MG63 (cell line): ENCODE results near the gene DDR1. TPM values are rescaled to one million over a fixed set of nuclear protein-coding genes. Genes with fewer than 3 reads are reported as not detected.

Experiments
- DNase-seq: peaks from one replicate; pipeline ENCODE4 v3.0.0-alpha.2; 2020
- H3K27me3 ChIP-seq: fragments of 250-450 bp; sonication (Bioruptor Pico); 2 replicates; pipeline ENCODE4 v1.5.1; 2020; ENCODE audit warnings: mild to moderate bottlenecking, moderate library complexity
- H3K36me3 ChIP-seq: fragments of 250-450 bp; sonication (Bioruptor Pico); 2 replicates; pipeline ENCODE4 v1.5.1; 2020; ENCODE audit warnings: mild to moderate bottlenecking, moderate library complexity
- H3K4me3 ChIP-seq: fragments of 250-450 bp; sonication (Bioruptor Pico); 2 replicates; pipeline ENCODE4 v1.5.1; 2020; ENCODE audit warnings: mild to moderate bottlenecking, moderate library complexity
- H3K9me3 ChIP-seq: fragments of 250-450 bp; sonication (Bioruptor Pico); 2 replicates; pipeline ENCODE4 v1.5.1; 2020; ENCODE audit warnings: mild to moderate bottlenecking, moderate library complexity
- total RNA-seq: library from RNA; depleted of rRNA; stranded (reverse); fragments of >200 nt; shearing (Covaris generic); gene quantifications from 2 replicates; pipeline ENCODE4 v1.2.3, GENCODE V29; 2014; ENCODE audit warnings: low replicate concordance

Gene DDR1
- total RNA-seq, 1 experiment from 2014 or later, result 16.7 TPM

GRCh38 chr6:30885999-30886896 lies 1.9 kb downstream of the DDR1 start:
- no peaks in the 10 kb centered on the region for H3K36me3 ChIP-seq
- no peaks in the 10 kb centered on the region for H3K9me3 ChIP-seq
- H3K4me3 ChIP-seq, result peak overlapping the region; percentile 50
- DNase-seq, result peak; percentile 55
- H3K27me3 ChIP-seq, result no peaks in the 10 kb centered on the region

- H3K9me3 ChIP-seq, result no peaks in the 10 kb centered on the region
- H3K36me3 ChIP-seq, result no peaks in the 10 kb centered on the region
- H3K27me3 ChIP-seq, result no peaks in the 10 kb centered on the region
- H3K4me3 ChIP-seq, result no peak overlapping the region
- DNase-seq, result no peak
Observed at GRCh38 chr6:30886897-30887255, 2.6 kb downstream of the DDR1 start.

GRCh38 chr6:30887901-30888815 lies 3.8 kb downstream of the DDR1 start:
- DNase-seq, result peak; percentile 35
- Histone ChIP-seq H3K9me3 (no peaks in the 10 kb centered on the region), H3K27me3 (no peaks in the 10 kb centered on the region), H3K36me3 (no peaks in the 10 kb centered on the region), H3K4me3 (no peak overlapping the region)

GRCh38 chr6:30888816-30889495 lies 4.6 kb downstream of the DDR1 start:
- no peaks in the 10 kb centered on the region for H3K9me3 ChIP-seq
- DNase-seq, result no peak
- no peaks in the 10 kb centered on the region for H3K36me3 ChIP-seq
- no peaks in the 10 kb centered on the region for H3K27me3 ChIP-seq
- no peak overlapping the region for H3K4me3 ChIP-seq

- no peaks in the 10 kb centered on the region for H3K27me3 ChIP-seq
Observed at GRCh38 chr6:30889496-30889885, 5.2 kb downstream of the DDR1 start.

GRCh38 chr6:30889921-30890645 lies 5.8 kb downstream of the DDR1 start:
- no peaks in the 10 kb centered on the region for H3K27me3 ChIP-seq
- H3K9me3 ChIP-seq, result no peaks in the 10 kb centered on the region
- H3K36me3 ChIP-seq, result no peaks in the 10 kb centered on the region
- DNase-seq, result no peak
- no peak overlapping the region for H3K4me3 ChIP-seq

More at GRCh38 chr6:30889496-30889885, 5.2 kb downstream of the DDR1 start:
- no peak overlapping the region for H3K4me3 ChIP-seq
- H3K36me3 ChIP-seq, result no peaks in the 10 kb centered on the region
- no peaks in the 10 kb centered on the region for H3K9me3 ChIP-seq
- DNase-seq, result no peak

GRCh38 chr6:30890646-30891449 lies 6.5 kb downstream of the DDR1 start:
- H3K9me3 ChIP-seq, result no peaks in the 10 kb centered on the region
- no peak for DNase-seq
- no peaks in the 10 kb centered on the region for H3K36me3 ChIP-seq
- H3K4me3 ChIP-seq, result no peak overlapping the region
- H3K27me3 ChIP-seq, result no peaks in the 10 kb centered on the region

GRCh38 chr6:30891450-30891723 lies 7.1 kb downstream of the DDR1 start:
- Histone ChIP-seq H3K4me3 (no peak overlapping the region), H3K36me3 (no peaks in the 10 kb centered on the region), H3K27me3 (no peaks in the 10 kb centered on the region), H3K9me3 (no peaks in the 10 kb centered on the region)
- DNase-seq, result no peak

- H3K4me3 ChIP-seq, result no peak overlapping the region
- no peak for DNase-seq
- no peaks in the 10 kb centered on the region for H3K9me3 ChIP-seq
- H3K27me3 ChIP-seq, result no peaks in the 10 kb centered on the region
- no peaks in the 10 kb centered on the region for H3K36me3 ChIP-seq
Observed at GRCh38 chr6:30891816-30892538, 7.7 kb downstream of the DDR1 start.

- no peaks in the 10 kb centered on the region for H3K27me3 ChIP-seq
- no peaks in the 10 kb centered on the region for H3K9me3 ChIP-seq
- H3K36me3 ChIP-seq, result no peaks in the 10 kb centered on the region
- no peak overlapping the region for H3K4me3 ChIP-seq
- DNase-seq, result no peak
Observed at GRCh38 chr6:30893001-30893591, 8.8 kb downstream of the DDR1 start.

GRCh38 chr6:30893666-30894065 lies 9.3 kb downstream of the DDR1 start:
- Histone ChIP-seq H3K27me3 (no peaks in the 10 kb centered on the region), H3K36me3 (no peaks in the 10 kb centered on the region), H3K9me3 (no peaks in the 10 kb centered on the region), H3K4me3 (no peak overlapping the region)
- no peak for DNase-seq

GRCh38 chr6:30894381-30894780 lies 10.1 kb downstream of the DDR1 start:
- Histone ChIP-seq H3K9me3 (no peaks in the 10 kb centered on the region), H3K27me3 (no peaks in the 10 kb centered on the region), H3K36me3 (no peaks in the 10 kb centered on the region), H3K4me3 (no peak overlapping the region)
- DNase-seq, result no peak

- Histone ChIP-seq H3K9me3 (no peaks in the 10 kb centered on the region), H3K27me3 (no peaks in the 10 kb centered on the region), H3K4me3 (no peak overlapping the region), H3K36me3 (no peaks in the 10 kb centered on the region)
- DNase-seq, result no peak
Observed at GRCh38 chr6:30894935-30895334, 10.6 kb downstream of the DDR1 start.

- DNase-seq, result no peak
- Histone ChIP-seq H3K4me3 (no peak overlapping the region), H3K9me3 (no peaks in the 10 kb centered on the region), H3K27me3 (no peaks in the 10 kb centered on the region), H3K36me3 (no peaks in the 10 kb centered on the region)
Observed at GRCh38 chr6:30895343-30895742, 11.0 kb downstream of the DDR1 start.

GRCh38 chr6:30896541-30896940 lies 12.2 kb downstream of the DDR1 start:
- DNase-seq, result no peak
- no peaks in the 10 kb centered on the region for H3K36me3 ChIP-seq
- H3K27me3 ChIP-seq, result no peaks in the 10 kb centered on the region
- H3K4me3 ChIP-seq, result no peak overlapping the region
- no peaks in the 10 kb centered on the region for H3K9me3 ChIP-seq
